ENCODE measurements around the gene POLR1A.

POLR1A gene

GRCh38 chr2:86107031-86107430, 1.3 kb upstream of the POLR1A start:
- Histone ChIP-seq H3K36me3 (peaks cover 30% of the 10 kb centered on the region), H3K27ac (no peak overlapping the region), H3K9me3 (no peaks in the 10 kb centered on the region), H3K4me3 (ENCODE audit: low read depth in 1 of 2, low read length in 1 of 2) (peak overlapping the region; percentile 76 to 92), H3K27me3 (no peaks in the 10 kb centered on the region), H3K4me1 (ENCODE audit: control insufficient read depth in 1 of 2, insufficient read depth in 1 of 2, low read depth in 1 of 2, low read length in 1 of 2) (peaks cover 23 to 25% of the 10 kb centered on the region in 2 experiments)
- no peak for TF ChIP-seq CTCF (IDR thresholded peaks at IDR 0.05)

GRCh38 chr2:86105969-86106945, 571 bp upstream of the POLR1A start, which contains the start of gene PTCD3:
Gene PTCD3 (plus strand): TSS chr2:86106235. CDS start chr2:86106248, 13 bp downstream.
- Histone ChIP-seq H3K27me3 (no peaks in the 10 kb centered on the region), H3K36me3 (peaks cover 23% of the 10 kb centered on the region), H3K4me3 (ENCODE audit: low read depth in 1 of 2, low read length in 1 of 2) (peak within 1 kb of the TSS; percentile 76 to 92), H3K4me1 (ENCODE audit: control insufficient read depth in 1 of 2, insufficient read depth in 1 of 2, low read depth in 1 of 2, low read length in 1 of 2) (peaks cover 23 to 25% of the 10 kb centered on the region in 2 experiments), H3K9me3 (no peaks in the 10 kb centered on the region), H3K27ac (peak within 1 kb of the TSS; percentile 88)
- peak; percentile 31 for TF ChIP-seq CTCF (IDR thresholded peaks at IDR 0.05)

- Histone ChIP-seq H3K9me3 (no peaks in the 10 kb centered on the region), H3K27me3 (no peaks in the 10 kb centered on the region), H3K36me3 (no peaks in the 10 kb centered on the region), H3K4me1 (ENCODE audit: control insufficient read depth in 1 of 2, insufficient read depth in 1 of 2, low read depth in 1 of 2, low read length in 1 of 2) (peaks cover 22 to 23% of the 10 kb centered on the region in 2 experiments), H3K27ac (no peak overlapping the region), H3K4me3 (ENCODE audit: low read depth in 1 of 2, low read length in 1 of 2) (no peak overlapping the region)
- no peak for TF ChIP-seq CTCF (IDR thresholded peaks at IDR 0.05)
Observed at GRCh38 chr2:86102157-86102556, 3.5 kb downstream of the POLR1A start.

GRCh38 chr2:86097913-86098312, 7.8 kb downstream of the POLR1A start:
- H3K4me1 ChIP-seq (ENCODE audit: control insufficient read depth in 1 of 2, insufficient read depth in 1 of 2, low read depth in 1 of 2, low read length in 1 of 2), result no peaks in the 10 kb centered on the region
- H3K36me3 ChIP-seq, result no peaks in the 10 kb centered on the region
- no peak overlapping the region for H3K4me3 ChIP-seq (ENCODE audit: low read depth in 1 of 2, low read length in 1 of 2)
- H3K27me3 ChIP-seq, result no peaks in the 10 kb centered on the region
- no peaks in the 10 kb centered on the region for H3K9me3 ChIP-seq
- no peak overlapping the region for H3K27ac ChIP-seq
- no peak for TF ChIP-seq CTCF (IDR thresholded peaks at IDR 0.05)

GRCh38 chr2:86097114-86097896, 8.4 kb downstream of the POLR1A start:
- no peaks in the 10 kb centered on the region for H3K4me1 ChIP-seq (ENCODE audit: control insufficient read depth in 1 of 2, insufficient read depth in 1 of 2, low read depth in 1 of 2, low read length in 1 of 2)
- H3K36me3 ChIP-seq, result no peaks in the 10 kb centered on the region
- no peaks in the 10 kb centered on the region for H3K9me3 ChIP-seq
- H3K27me3 ChIP-seq, result no peaks in the 10 kb centered on the region
- no peak for TF ChIP-seq CTCF (IDR thresholded peaks at IDR 0.05)
- H3K27ac ChIP-seq, result no peak overlapping the region
- no peak overlapping the region for H3K4me3 ChIP-seq (ENCODE audit: low read depth in 1 of 2, low read length in 1 of 2)
